NCI-H2081 (cell line): Measurements from ENCODE around the gene STK11.

Experiments used
- DNase-seq, 2 experiments: peaks; one replicate each; lab custom pipeline; 2025; lab: John Stamatoyannopoulos, UW

STK11 gene

DNA sequence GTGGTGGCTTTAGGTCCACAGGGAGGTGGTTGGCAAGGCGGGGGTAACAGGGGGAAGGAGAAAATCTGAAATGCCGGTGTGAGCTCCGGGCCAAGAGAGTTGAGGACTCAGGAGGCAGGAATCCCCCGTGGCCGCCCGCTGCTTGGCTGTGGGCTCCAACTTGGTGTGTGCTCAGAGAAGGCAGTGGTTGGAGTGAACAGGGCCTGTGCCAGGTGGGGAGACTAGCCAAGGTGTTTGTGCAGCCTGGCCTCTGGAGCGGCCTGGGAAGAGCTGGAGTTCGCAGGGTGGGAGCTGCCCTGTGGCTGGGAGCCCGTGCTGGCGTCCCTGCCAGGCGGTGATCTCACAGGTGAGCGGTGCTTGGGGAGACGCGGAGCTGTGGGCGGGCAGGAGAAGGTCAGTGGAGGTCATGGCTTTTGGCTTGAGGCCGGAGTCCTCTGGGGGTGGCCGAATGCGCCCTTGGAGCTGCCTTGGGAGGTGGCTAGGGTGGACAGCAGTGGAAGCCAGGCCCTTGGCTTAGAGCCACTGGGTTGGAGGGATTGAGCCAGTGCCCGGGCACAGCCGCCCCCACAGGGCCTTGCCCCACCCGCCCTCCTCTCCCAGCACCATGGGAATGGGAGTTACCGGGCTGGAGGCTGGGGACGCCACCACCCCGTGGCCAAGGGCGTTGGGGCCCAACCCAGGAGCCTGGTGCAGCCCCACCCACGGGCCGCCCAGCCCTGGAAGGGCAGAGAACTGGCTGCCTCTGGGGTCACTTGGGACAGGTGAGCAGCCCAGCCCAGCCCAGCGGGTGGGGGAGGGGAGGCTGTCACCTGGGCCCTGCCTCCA, 56.4 kb downstream of the STK11 start:
- no peak for DNase-seq

GRCh38 chr19:1262623-1263123, 57.1 kb downstream of the STK11 start:
- DNase-seq = no peak

- DNase-seq = no peak
Measured at GRCh38 chr19:1263188-1263587, 57.6 kb downstream of the STK11 start.

GRCh38 chr19:1264801-1265614, 59.4 kb downstream of the STK11 start:
- DNase-seq = no peak

DNA sequence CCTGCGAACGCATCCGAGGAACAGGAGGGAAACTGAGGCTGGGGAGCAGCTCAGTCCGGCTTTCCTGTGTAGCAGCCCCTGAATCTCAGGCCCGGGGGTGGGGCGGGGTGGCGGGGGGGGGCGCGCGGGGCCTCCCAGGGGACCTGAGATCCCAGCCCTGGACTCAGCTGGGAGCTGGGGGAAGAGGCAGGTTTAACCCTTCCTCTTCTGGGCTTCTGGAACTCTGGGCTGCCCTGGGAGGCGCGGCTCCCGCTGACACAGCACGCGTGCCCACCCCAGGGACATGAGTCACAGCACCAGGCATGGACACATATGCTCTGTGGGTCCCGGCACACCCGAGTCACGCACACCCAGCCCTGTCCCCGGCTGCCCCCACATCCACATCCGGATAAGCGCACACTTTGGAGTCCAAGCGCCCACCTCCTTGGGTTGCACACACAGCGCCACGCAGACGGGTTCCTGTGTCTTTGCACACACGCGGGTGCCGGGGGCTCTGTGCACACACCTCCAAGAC, 60.1 kb downstream of the STK11 start:
- DNase-seq = peak in 1 of 2 experiments; percentile 54

DNA sequence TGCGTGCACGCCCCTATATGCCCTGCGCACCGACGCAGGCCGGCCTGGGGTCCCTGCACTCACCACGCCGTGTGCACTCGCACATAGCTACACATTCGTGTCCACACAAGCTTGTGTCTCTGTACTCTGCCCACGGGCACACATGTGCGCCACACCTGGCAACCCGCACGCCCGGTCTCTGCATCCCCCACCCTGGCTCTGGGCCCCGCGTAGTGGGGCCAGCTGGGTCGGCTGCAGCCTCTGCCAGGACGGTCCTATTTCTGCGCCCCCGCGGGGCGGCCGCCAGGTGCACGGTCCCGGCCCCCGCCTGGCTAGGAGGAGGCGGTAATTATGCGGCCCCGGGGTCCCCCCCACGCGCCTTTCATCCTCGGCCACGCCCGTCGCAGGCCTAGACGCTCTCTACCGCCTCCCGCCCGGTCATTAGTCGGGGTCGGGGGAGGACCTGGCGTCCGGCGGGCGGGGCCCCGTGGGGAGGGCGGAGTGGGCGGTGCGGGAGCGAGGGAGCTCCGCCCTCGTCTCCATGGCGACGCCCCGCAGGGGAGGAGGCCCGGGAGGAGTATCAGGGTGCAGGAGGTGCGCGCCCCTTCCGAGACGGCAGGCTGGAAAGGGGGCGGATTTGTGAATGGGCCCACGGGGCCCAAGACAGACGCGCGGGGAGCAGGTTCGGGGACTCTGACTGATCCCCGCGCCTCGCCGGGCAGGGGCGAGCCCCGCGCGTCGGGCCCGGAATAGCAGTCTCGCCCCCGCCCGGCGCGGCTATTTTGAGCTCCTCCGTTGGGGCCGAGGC, 60.7 kb downstream of the STK11 start:
- peak; percentile 87 to 89 for DNase-seq

DNA sequence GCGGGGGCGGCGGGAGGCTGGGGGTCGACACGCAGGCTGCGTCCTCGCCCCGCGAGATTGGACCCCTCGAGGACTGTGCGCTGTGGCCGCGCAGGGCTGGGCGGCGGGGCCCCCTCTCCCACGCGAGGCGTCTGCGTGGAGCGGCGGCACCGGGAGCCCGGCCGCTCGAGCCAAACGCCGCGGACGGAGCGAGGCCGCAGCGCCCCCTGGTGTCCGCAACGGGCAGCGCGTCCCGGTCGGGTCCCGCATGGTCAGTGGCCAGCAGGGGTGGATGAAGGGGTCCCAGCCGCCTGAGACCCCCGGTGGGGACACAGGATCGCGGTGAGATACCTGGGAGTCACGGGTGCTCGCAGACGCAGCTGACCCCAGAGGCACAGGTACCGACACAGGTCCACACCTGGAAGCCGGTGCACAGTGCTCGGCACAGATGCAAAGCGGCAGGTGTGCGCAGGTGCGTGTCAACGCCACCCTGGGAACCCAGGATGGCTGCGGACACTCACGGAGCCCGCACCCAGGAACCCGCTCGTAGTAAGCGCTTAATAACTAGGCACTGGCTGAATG, 61.4 kb downstream of the STK11 start:
- DNase-seq = peak in 1 of 2 experiments; percentile 56

DNA sequence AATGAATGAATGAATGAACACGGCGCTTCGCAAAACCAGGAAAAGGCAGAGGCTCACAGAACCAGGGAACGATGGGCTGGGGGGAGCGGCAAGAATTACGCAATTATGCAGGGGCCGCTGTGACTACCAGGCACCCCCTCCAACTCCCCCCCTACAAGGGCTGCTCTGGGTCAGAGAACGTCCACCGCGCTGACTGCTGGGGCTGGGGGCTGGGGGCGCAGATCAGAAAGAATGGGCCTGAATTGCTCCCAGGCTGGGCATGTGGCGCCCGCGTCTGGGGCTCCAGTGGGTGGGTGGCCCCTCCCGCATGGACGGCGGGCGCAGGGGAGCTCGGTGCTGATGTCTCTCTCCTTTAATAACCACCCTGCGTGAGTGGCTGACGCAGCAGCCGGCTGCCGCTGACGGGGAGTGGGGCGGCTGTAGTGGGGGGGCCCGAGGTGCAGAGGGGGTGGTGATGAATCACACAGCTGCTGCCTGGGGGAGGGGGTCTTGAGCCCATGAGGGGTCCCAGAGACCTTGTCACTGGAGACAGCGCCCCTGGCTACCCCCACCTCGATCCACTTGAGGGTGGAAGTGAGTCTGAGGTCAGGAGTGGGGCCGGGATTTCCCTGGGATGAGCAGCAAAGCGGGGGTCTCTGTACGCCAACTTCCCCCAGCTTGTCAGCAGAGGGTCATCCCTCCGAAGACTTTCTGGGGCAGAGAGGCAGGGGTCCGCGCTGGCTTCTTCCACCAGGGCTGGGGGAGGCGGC, 62.1 kb downstream of the STK11 start:
- peak in 1 of 2 experiments; percentile 32 for DNase-seq

DNA sequence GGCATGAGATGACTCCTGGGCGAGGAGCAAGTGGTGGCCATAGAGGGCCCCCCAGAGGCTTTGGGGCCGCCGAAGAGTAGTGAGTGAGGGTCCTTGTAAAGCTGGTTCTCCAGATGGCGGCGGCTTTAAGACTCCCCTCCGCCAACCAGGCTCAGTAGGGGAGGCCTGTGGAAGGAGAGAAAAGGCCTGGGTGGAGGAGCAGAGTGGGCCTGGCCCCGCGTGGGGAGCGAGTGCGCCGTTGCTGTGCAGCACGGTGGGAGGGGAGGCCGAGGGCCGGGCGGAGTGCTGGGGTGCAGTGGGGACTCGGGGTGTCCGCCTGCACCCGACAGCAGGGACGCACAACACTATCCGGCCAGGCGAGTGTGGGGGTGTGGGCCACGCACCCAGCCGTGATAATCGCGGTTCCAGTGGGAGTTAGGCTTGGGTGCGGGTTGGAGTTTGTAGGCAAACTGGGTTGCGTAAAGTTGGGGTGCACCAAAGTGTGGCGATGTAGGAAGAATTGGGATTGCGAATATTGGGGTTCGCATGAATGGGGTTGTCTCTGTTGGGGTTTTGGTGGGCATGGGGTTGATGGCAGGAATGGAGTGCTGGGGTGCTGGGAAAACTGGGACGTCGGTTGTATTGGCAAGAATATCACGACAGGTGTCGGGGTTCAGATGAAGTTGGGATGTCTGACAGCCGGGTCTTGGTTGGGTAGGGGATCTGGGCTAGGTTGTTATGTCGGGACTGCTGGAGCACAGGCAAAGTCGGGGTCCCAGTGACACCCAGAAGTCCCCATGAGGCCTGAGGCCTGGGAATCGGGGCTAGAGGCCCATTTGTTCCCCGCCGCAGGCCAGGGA, 62.9 kb downstream of the STK11 start:
- no peak for DNase-seq

DNA sequence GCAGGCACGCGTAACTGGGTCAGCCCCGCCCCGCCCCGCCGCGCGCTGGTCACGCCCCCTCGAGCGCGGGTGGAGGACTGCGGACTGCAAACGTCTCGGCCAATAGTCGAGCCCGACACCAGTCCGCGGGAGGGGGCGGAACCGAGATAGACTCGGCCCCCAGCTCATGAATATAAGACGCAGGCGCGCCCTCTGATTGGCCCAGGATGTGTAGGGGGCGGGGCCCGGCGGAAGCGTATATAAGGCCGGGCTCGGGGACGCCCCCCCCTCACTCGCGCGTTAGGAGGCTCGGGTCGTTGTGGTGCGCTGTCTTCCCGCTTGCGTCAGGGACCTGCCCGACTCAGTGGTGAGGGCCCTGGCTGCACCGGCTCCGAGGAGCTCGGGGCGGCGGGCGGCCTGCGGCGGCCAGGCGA, 63.5 kb downstream of the STK11 start, which contains the start of gene CIRBP:
TSS of gene CIRBP (plus strand) at position 268 of the 413 bp plus-strand sequence. CDS start 1,602 bp downstream, outside the sequence.
- peak; percentile 97 to 98 for DNase-seq

- DNase-seq = peak; percentile 79 to 88
Measured at GRCh38 chr19:1269478-1270212, 64.1 kb downstream of the STK11 start.

DNA sequence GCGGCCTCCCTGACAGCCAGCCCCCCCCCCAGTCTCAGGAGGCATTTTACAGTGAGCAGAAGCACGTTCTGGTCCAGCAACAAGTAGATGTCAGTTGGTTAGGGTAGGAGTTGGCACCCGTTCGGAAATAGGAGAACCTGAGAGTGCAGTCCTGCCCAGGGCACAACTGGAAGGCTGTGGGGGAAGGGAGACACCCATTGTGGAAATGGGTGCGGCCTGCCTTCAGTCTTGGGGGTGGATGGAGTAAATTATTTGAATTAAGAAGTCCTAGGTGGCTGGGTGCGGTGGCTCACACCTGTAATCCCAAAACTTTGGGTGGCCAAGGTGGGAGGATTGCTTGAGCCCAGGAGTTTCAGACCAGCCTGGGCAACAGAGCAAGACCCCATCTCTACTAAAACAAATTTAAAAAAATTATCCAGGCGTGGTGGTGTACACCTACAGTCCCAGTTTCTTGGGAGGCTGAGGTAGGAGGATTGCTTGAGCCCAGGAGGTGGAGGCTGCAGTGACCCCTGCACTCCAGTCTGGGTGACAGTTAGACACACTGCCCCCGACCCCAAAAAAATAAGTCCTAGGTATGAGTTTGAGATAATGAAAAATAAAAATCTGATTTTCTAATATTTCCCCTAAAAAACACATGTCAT, 64.8 kb downstream of the STK11 start:
- DNase-seq = no peak

- no peak for DNase-seq
Measured at GRCh38 chr19:1270854-1271527, 65.4 kb downstream of the STK11 start.

- DNase-seq = no peak
Measured at GRCh38 chr19:1271528-1272422, 66.2 kb downstream of the STK11 start.

DNA sequence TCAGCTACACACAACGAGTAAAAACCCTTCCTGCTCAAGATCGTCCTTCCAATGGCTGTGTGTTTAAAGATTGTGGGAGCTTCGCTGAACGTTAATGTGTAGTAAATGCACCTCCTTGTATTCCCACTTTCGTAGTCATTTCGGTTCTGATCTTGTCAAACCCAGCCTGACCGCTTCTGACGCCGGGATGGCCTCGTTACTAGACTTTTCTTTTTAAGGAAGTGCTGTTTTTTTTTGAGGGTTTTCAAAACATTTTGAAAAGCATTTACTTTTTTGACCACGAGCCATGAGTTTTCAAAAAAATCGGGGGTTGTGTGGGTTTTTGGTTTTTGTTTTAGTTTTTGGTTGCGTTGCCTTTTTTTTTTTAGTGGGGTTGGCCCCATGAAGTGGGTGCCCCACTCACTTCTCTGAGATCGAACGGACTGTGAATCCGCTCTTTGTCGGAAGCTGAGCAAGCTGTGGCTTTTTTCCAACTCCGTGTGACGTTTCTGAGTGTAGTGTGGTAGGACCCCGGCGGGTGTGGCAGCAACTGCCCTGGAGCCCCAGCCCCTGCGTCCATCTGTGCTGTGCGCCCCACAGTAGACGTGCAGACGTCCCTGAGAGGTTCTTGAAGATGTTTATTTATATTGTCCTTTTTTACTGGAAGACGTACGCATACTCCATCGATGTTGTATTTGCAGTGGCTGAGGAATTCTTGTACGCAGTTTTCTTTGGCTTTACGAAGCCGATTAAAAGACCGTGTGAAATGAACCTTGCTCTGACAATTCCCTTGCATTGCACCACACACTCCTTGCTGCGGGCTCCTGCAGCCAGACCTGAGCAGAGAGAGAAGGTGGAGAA, 67.1 kb downstream of the STK11 start:
- no peak for DNase-seq
